HEK293 (cell line): ENCODE measurements around the gene SHC4.

Experiments used
- CTCF ChIA-PET: fragments of 350-600 bp; formaldehyde crosslinking; extraction: SDS; loops from one replicate; lab custom pipeline; 2021; ENCODE audit warnings: antibody characterized with exemption; lab: Yijun Ruan, JAX
- POLR2A ChIA-PET: fragments of 300-600 bp; formaldehyde crosslinking; extraction: SDS; loops from one replicate; lab custom pipeline; 2020; ENCODE audit warnings: antibody characterized with exemption, inconsistent platforms; lab: Yijun Ruan, JAX
- H3K27ac ChIP-seq: fragments of 200-500 bp; sonication (Bioruptor generic); 2 replicates; pipeline ENCODE4 v1.5.1; 2014; ENCODE audit warnings: low read depth, low read length, control low read depth, inconsistent platforms; ENCODE audit errors: extremely low read depth
- H3K36me3 ChIP-seq, 2 experiments: fragments of 200-500 bp in 1 of 2; sonication (Bioruptor generic) in 1 of 2; 1 replicate in 1 of 2; 2 replicates in 1 of 2; pipeline ENCODE4 v1.5.1; 2014 to 2017; ENCODE audit warnings: inconsistent platforms in 2 of 2, low read length in 2 of 2; ENCODE audit not compliant: control insufficient read depth in 2 of 2, insufficient read depth in 1 of 2
- H3K4me1 ChIP-seq: fragments of 200-500 bp; sonication (Bioruptor generic); 2 replicates; pipeline ENCODE4 v1.5.1; 2014; ENCODE audit warnings: mild to moderate bottlenecking, low read length, inconsistent platforms; ENCODE audit not compliant: control insufficient read depth, insufficient read depth
- H3K4me3 ChIP-seq: 2 replicates; pipeline ENCODE4 v1.5.1; 2011; ENCODE audit warnings: low read depth, mild to moderate bottlenecking, control low read depth, low read length, moderate library complexity
- H3K9me3 ChIP-seq: fragments of 200-500 bp; sonication (Bioruptor generic); 2 replicates; pipeline ENCODE4 v1.5.1; 2014; ENCODE audit warnings: low read depth, low read length, inconsistent platforms; ENCODE audit not compliant: control insufficient read depth, insufficient read depth
- FEZF1 ChIP-seq: fragments of 450-650 bp; formaldehyde crosslinking; IDR thresholded peaks from 2 replicates; pipeline ENCODE4 v1.5.1; 2016; ENCODE audit warnings: missing biosample characterization, missing genetic modification characterization
- GLIS2 ChIP-seq: fragments of 450-650 bp; formaldehyde crosslinking; IDR thresholded peaks from 2 replicates; pipeline ENCODE4 v1.5.1; 2016; ENCODE audit warnings: missing biosample characterization, missing genetic modification characterization
- HOXC10 ChIP-seq: sonication (generic); formaldehyde crosslinking; IDR thresholded peaks from 2 replicates; pipeline ENCODE4 v1.8.1; 2023; ENCODE audit warnings: mild to moderate bottlenecking, missing genetic modification reagents
- IKZF3 ChIP-seq: fragments of 450-650 bp; IDR thresholded peaks from 2 replicates; pipeline ENCODE4 v1.5.0; 2018; ENCODE audit warnings: missing biosample characterization, mild to moderate bottlenecking, missing genetic modification characterization, moderate library complexity
- INSM2 ChIP-seq: fragments of 450-650 bp; formaldehyde crosslinking; IDR thresholded peaks from 2 replicates; pipeline ENCODE4 v1.5.1; 2016; ENCODE audit warnings: missing biosample characterization, missing genetic modification characterization
- KLF9 ChIP-seq: fragments of 450-650 bp; formaldehyde crosslinking; IDR thresholded peaks from 2 replicates; pipeline ENCODE4 v1.5.1; 2016; ENCODE audit warnings: missing biosample characterization, missing genetic modification characterization, low read depth
- OVOL3 ChIP-seq: fragments of 450-650 bp; formaldehyde crosslinking; IDR thresholded peaks from 2 replicates; pipeline ENCODE4 v1.5.1; 2016; ENCODE audit warnings: missing biosample characterization, missing genetic modification characterization
- YY1 ChIP-seq: fragments of 450-650 bp; formaldehyde crosslinking; IDR thresholded peaks from 2 replicates; pipeline ENCODE4 v1.5.1; 2018; ENCODE audit warnings: missing biosample characterization, missing genetic modification characterization
- ZBTB8A ChIP-seq: fragments of 450-650 bp; formaldehyde crosslinking; IDR thresholded peaks from 2 replicates; pipeline ENCODE4 v1.5.1; 2016; ENCODE audit warnings: missing biosample characterization, missing genetic modification characterization
- ZNF2 ChIP-seq: fragments of 450-650 bp; formaldehyde crosslinking; IDR thresholded peaks from 2 replicates; pipeline ENCODE4 v1.5.1; 2016; ENCODE audit warnings: missing biosample characterization, missing genetic modification characterization
- ZNF214 ChIP-seq: fragments of 450-650 bp; formaldehyde crosslinking; IDR thresholded peaks from 2 replicates; pipeline ENCODE4 v1.5.1; 2017; ENCODE audit warnings: missing biosample characterization, mild to moderate bottlenecking, missing genetic modification characterization, borderline replicate concordance
- ZNF239 ChIP-seq: fragments of 450-650 bp; formaldehyde crosslinking; IDR thresholded peaks from 2 replicates; pipeline ENCODE4 v1.5.1; 2016; ENCODE audit warnings: missing biosample characterization, missing genetic modification characterization
- ZNF266 ChIP-seq: fragments of 450-650 bp; formaldehyde crosslinking; IDR thresholded peaks from 2 replicates; pipeline ENCODE4 v1.5.1; 2016; ENCODE audit warnings: missing biosample characterization, missing genetic modification characterization, low read depth
- ZNF311 ChIP-seq: fragments of 450-650 bp; formaldehyde crosslinking; IDR thresholded peaks from 2 replicates; pipeline ENCODE4 v1.5.1; 2017; ENCODE audit warnings: missing biosample characterization, missing genetic modification characterization, borderline replicate concordance
- ZNF341 ChIP-seq: fragments of 450-650 bp; formaldehyde crosslinking; IDR thresholded peaks from 2 replicates; pipeline ENCODE4; 2016; ENCODE audit warnings: low read depth, missing biosample characterization, missing genetic modification characterization
- ZNF416 ChIP-seq: fragments of 450-650 bp; formaldehyde crosslinking; IDR thresholded peaks from 2 replicates; pipeline ENCODE4 v1.5.1; 2016; ENCODE audit warnings: missing biosample characterization, missing genetic modification characterization
- ZNF473 ChIP-seq: fragments of 450-650 bp; formaldehyde crosslinking; IDR thresholded peaks from 2 replicates; pipeline ENCODE4 v1.5.1; 2017; ENCODE audit warnings: missing biosample characterization, missing genetic modification characterization
- ZNF514 ChIP-seq: fragments of 450-650 bp; formaldehyde crosslinking; IDR thresholded peaks from 2 replicates; pipeline ENCODE4 v1.5.1; 2016; ENCODE audit warnings: missing biosample characterization, missing genetic modification characterization
- ZNF521 ChIP-seq: fragments of 450-650 bp; formaldehyde crosslinking; IDR thresholded peaks from 2 replicates; pipeline ENCODE4 v1.5.1; 2017; ENCODE audit warnings: missing biosample characterization, mild to moderate bottlenecking, missing genetic modification characterization
- ZNF558 ChIP-seq: fragments of 450-650 bp; formaldehyde crosslinking; IDR thresholded peaks from 2 replicates; pipeline ENCODE4 v1.5.1; 2016; ENCODE audit warnings: missing biosample characterization, missing genetic modification characterization
- ZNF580 ChIP-seq: fragments of 450-650 bp; formaldehyde crosslinking; IDR thresholded peaks from 2 replicates; pipeline ENCODE4 v1.5.1; 2016; ENCODE audit warnings: missing biosample characterization, missing genetic modification characterization
- ZNF600 ChIP-seq: fragments of 450-650 bp; formaldehyde crosslinking; IDR thresholded peaks from 2 replicates; pipeline ENCODE4 v1.5.1; 2016; ENCODE audit warnings: missing biosample characterization, missing genetic modification characterization
- ZNF610 ChIP-seq: fragments of 450-650 bp; formaldehyde crosslinking; IDR thresholded peaks from 2 replicates; pipeline ENCODE4 v1.5.1; 2016; ENCODE audit warnings: missing biosample characterization, missing genetic modification characterization, borderline replicate concordance
- ZNF639 ChIP-seq: fragments of 450-650 bp; formaldehyde crosslinking; IDR thresholded peaks from 2 replicates; pipeline ENCODE4 v1.5.1; 2016; ENCODE audit warnings: missing biosample characterization, missing genetic modification characterization
- ZNF664 ChIP-seq: fragments of 450-650 bp; formaldehyde crosslinking; IDR thresholded peaks from 2 replicates; pipeline ENCODE4 v1.5.1; 2016; ENCODE audit warnings: missing biosample characterization, missing genetic modification characterization
- ZNF701 ChIP-seq: fragments of 450-650 bp; formaldehyde crosslinking; IDR thresholded peaks from 2 replicates; pipeline ENCODE4 v1.5.1; 2016; ENCODE audit warnings: missing biosample characterization, missing genetic modification characterization
- ZNF707 ChIP-seq: fragments of 450-650 bp; formaldehyde crosslinking; IDR thresholded peaks from 2 replicates; pipeline ENCODE4 v1.5.1; 2016; ENCODE audit warnings: missing biosample characterization, missing genetic modification characterization
- ZNF76 ChIP-seq: fragments of 450-650 bp; formaldehyde crosslinking; IDR thresholded peaks from 2 replicates; pipeline ENCODE4; 2016; ENCODE audit warnings: low read depth, missing biosample characterization, missing genetic modification characterization, borderline replicate concordance
- ZNF792 ChIP-seq: fragments of 450-650 bp; formaldehyde crosslinking; IDR thresholded peaks from 2 replicates; pipeline ENCODE4 v1.5.1; 2016; ENCODE audit warnings: missing biosample characterization, missing genetic modification characterization
- ZNF830 ChIP-seq: fragments of 450-650 bp; IDR thresholded peaks from 2 replicates; pipeline ENCODE4 v1.5.0; 2018; ENCODE audit warnings: missing biosample characterization, missing genetic modification characterization, low read depth, mild to moderate bottlenecking, moderate library complexity

Gene SHC4

GRCh38 chr15:48984811-48985352 lies 21.2 kb upstream of the SHC4 start (continued):
- no peak for TF ChIP-seq ZNF558
- TF ChIP-seq ZNF521 (tag by site-specific recombination): no peak

GRCh38 chr15:48984021-48984710 lies 20.4 kb upstream of the SHC4 start:
- Histone ChIP-seq H3K4me1 (no peaks in the 10 kb centered on the region), H3K36me3 (peaks cover 0 to 4% of the 10 kb centered on the region in 2 experiments; a peak in 1 of 3 replicates), H3K9me3 (no peaks in the 10 kb centered on the region), H3K27ac (no peak overlapping the region), H3K4me3 (no peak overlapping the region)
- CTCF ChIA-PET: interaction anchor here (1.2 to 2.1 kb wide), 2 partner anchors 8 to 123 kb away, joined by 5 to 12 read pairs; no protein-coding TSS in a partner anchor
- POLR2A ChIA-PET: no interaction called here
- TF ChIP-seq OVOL3: no peak
- no peak for TF ChIP-seq ZNF473 (tag by site-specific recombination)
- no peak for TF ChIP-seq FEZF1 (tag by site-specific recombination)
- no peak for TF ChIP-seq ZNF558
- TF ChIP-seq ZNF701 (tag by site-specific recombination): no peak
- no peak for TF ChIP-seq ZNF521 (tag by site-specific recombination)
- no peak for TF ChIP-seq ZNF610 (tag by site-specific recombination)
- TF ChIP-seq ZNF514: no peak
- no peak for TF ChIP-seq ZNF239 (tag by site-specific recombination)
- no peak for TF ChIP-seq IKZF3 (tag by site-specific recombination)
- TF ChIP-seq GLIS2 (tag by site-specific recombination): no peak
- no peak for TF ChIP-seq ZNF664 (tag by site-specific recombination)
- no peak for TF ChIP-seq ZNF214
- TF ChIP-seq ZBTB8A (tag by site-specific recombination): no peak
- TF ChIP-seq ZNF341 (tag by site-specific recombination): no peak

- no peaks in the 10 kb centered on the region for H3K9me3 ChIP-seq
- CTCF ChIA-PET: interaction anchor here (0.6 kb wide), 1 partner anchor 53 kb away, joined by 3 read pairs; no protein-coding TSS in a partner anchor
- TF ChIP-seq ZNF311 (tag by site-specific recombination) (no peak), ZNF792 (tag by site-specific recombination) (no peak), GLIS2 (tag by site-specific recombination) (no peak), ZNF707 (tag by site-specific recombination) (no peak), ZNF266 (tag by site-specific recombination) (no peak), ZNF580 (tag by site-specific recombination) (no peak), ZNF639 (tag by site-specific recombination) (no peak), ZNF610 (tag by site-specific recombination) (no peak), ZNF473 (tag by site-specific recombination) (no peak), INSM2 (tag by site-specific recombination) (no peak), ZNF664 (tag by site-specific recombination) (no peak), ZNF2 (tag by site-specific recombination) (no peak), HOXC10 (CRISPR knock-in tag) (no peak), ZNF416 (tag by site-specific recombination) (no peak), ZNF600 (tag by site-specific recombination) (no peak), ZNF830 (tag by site-specific recombination) (no peak), KLF9 (tag by site-specific recombination) (no peak), OVOL3 (no peak), YY1 (no peak), ZNF76 (tag by site-specific recombination) (no peak)
- TF ChIP-seq, all 188 proteins: peak for 0
- Histone ChIP-seq H3K27ac (no peak overlapping the region), H3K36me3 (peaks cover 0 to 4% of the 10 kb centered on the region in 2 experiments; a peak in 1 of 3 replicates), H3K4me3 (no peak overlapping the region), H3K4me1 (no peaks in the 10 kb centered on the region)
- POLR2A ChIA-PET: no interaction called here
Observed at GRCh38 chr15:48983300-48983699, 19.6 kb upstream of the SHC4 start.
